BE2C (cell line): ENCODE measurements around the gene APOBEC3A.
"Not testable (repeated sequence)": the region's sequence is repeated elsewhere in the genome, so short reads cannot be mapped to it uniquely, and the experiment has no call there.

Experiments used
- DNase-seq: peaks from one replicate; pipeline ENCODE4 v3.0.0-alpha.2; 2020
- H3K27me3 ChIP-seq: fragments of 250-450 bp; sonication (Bioruptor Pico); 2 replicates; pipeline ENCODE4 v1.5.1; 2020; ENCODE audit warnings: mild to moderate bottlenecking
- H3K36me3 ChIP-seq: fragments of 250-450 bp; sonication (Bioruptor Pico); 2 replicates; pipeline ENCODE4 v1.5.1; 2020; ENCODE audit warnings: mild to moderate bottlenecking
- H3K4me1 ChIP-seq: fragments of 250-450 bp; sonication (Bioruptor Pico); 2 replicates; pipeline ENCODE4 v1.5.1; 2020
- H3K4me3 ChIP-seq: 2 replicates; pipeline ENCODE4 v1.5.1; 2011; ENCODE audit warnings: low read depth, low read length
- H3K9me3 ChIP-seq: fragments of 250-450 bp; sonication (Bioruptor Pico); 2 replicates; pipeline ENCODE4 v1.5.1; 2020
- CTCF ChIP-seq: IDR thresholded peaks from 2 replicates; pipeline ENCODE4 v1.5.1; 2012; ENCODE audit warnings: mild to moderate bottlenecking, low read depth, low read length

APOBEC3A gene

GRCh38 chr22:38987171-38987895 lies 29.9 kb downstream of the APOBEC3A start:
- Histone ChIP-seq H3K27me3 (no peaks in the 10 kb centered on the region), H3K4me1 (peaks cover under 1% of the 10 kb centered on the region; the same call in 1 of the 2 replicates), H3K9me3 (no peaks in the 10 kb centered on the region), H3K36me3 (no peaks in the 10 kb centered on the region), H3K4me3 (no peak overlapping the region)
- DNase-seq: no peak
- TF ChIP-seq CTCF: no peak

- DNase-seq: no peak
- no peak for TF ChIP-seq CTCF
- no peaks in the 10 kb centered on the region for H3K36me3 ChIP-seq
- H3K27me3 ChIP-seq: no peaks in the 10 kb centered on the region
- H3K9me3 ChIP-seq: no peaks in the 10 kb centered on the region
- H3K4me1 ChIP-seq: peaks cover 9% of the 10 kb centered on the region; the same call in 1 of the 2 replicates
- H3K4me3 ChIP-seq: no peak overlapping the region
Observed at GRCh38 chr22:38989466-38989865, 32.1 kb downstream of the APOBEC3A start.

- peak; percentile 90 for DNase-seq
- not testable (repeated sequence) for H3K4me3 ChIP-seq
Observed at GRCh38 chr22:38992871-38993371, 35.5 kb downstream of the APOBEC3A start.

GRCh38 chr22:38996105-38996504 lies 38.7 kb downstream of the APOBEC3A start:
- Histone ChIP-seq H3K27me3 (no peaks in the 10 kb centered on the region), H3K4me1 (peaks cover 14% of the 10 kb centered on the region; the same call in 1 of the 2 replicates), H3K9me3 (no peaks in the 10 kb centered on the region), H3K4me3 (no peak overlapping the region), H3K36me3 (no peaks in the 10 kb centered on the region)
- DNase-seq: no peak
- no peak for TF ChIP-seq CTCF

More at GRCh38 chr22:38992871-38993371, 35.5 kb downstream of the APOBEC3A start:
- not testable (repeated sequence) for H3K36me3 ChIP-seq, H3K27me3 ChIP-seq, H3K4me1 ChIP-seq, H3K9me3 ChIP-seq

GRCh38 chr22:38997518-38997917 lies 40.1 kb downstream of the APOBEC3A start:
- Histone ChIP-seq H3K27me3 (no peaks in the 10 kb centered on the region), H3K4me1 (peaks cover 12% of the 10 kb centered on the region; the same call in 1 of the 2 replicates), H3K4me3 (no peak overlapping the region), H3K36me3 (no peaks in the 10 kb centered on the region), H3K9me3 (no peaks in the 10 kb centered on the region)
- no peak for TF ChIP-seq CTCF
- no peak for DNase-seq

- peak; percentile 75 for DNase-seq
- TF ChIP-seq CTCF: peak; percentile 84
- Histone ChIP-seq H3K27me3 (no peaks in the 10 kb centered on the region), H3K9me3 (no peaks in the 10 kb centered on the region), H3K36me3 (no peaks in the 10 kb centered on the region), H3K4me3 (no peak overlapping the region), H3K4me1 (peaks cover 8% of the 10 kb centered on the region)
Observed at GRCh38 chr22:39003165-39003638, 45.8 kb downstream of the APOBEC3A start.
